ENCODE data around the gene IL17RE. TPM values are rescaled to one million over a fixed set of nuclear protein-coding genes. Genes with fewer than 3 reads are reported as not detected.

Gene IL17RE
- total RNA-seq, 1 donor from 2014 or later: 0.45 TPM

GRCh38 chr3:9946112-9947024 lies 43.7 kb downstream of the IL17RE start:
- intact Hi-C loops (cut with micrococcal nuclease): no loop called here
- peak; percentile 94 for DNase-seq
- ATAC-seq: peak; percentile 90

GRCh38 chr3:9947025-9947995 lies 44.7 kb downstream of the IL17RE start:
- peak; percentile 86 for ATAC-seq
- peak; percentile 85 for DNase-seq
- intact Hi-C loops (cut with micrococcal nuclease): no loop called here

DNA sequence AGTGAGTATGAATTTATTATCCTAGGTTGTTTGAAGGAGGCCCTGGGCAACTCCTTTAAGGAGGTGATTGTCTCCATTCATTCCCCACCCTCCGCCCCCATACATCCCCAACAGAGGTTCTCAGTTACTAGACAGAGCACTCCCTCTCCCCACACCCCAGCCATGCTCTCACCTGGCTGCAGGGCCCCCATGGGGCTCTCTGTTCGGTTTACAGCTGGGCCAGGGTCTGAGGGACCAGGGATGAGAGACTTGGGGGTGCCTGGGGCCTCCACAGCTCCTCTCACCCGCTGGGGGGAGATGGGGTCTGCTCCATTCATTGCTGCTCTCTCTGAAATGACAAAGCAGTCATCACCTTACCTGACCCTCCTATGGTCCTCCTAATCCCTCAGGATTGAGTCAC lies 45.9 kb downstream of the IL17RE start:
- no peak for DNase-seq
- intact Hi-C loops (cut with micrococcal nuclease): no loop called here
- no peak for ATAC-seq

DNA sequence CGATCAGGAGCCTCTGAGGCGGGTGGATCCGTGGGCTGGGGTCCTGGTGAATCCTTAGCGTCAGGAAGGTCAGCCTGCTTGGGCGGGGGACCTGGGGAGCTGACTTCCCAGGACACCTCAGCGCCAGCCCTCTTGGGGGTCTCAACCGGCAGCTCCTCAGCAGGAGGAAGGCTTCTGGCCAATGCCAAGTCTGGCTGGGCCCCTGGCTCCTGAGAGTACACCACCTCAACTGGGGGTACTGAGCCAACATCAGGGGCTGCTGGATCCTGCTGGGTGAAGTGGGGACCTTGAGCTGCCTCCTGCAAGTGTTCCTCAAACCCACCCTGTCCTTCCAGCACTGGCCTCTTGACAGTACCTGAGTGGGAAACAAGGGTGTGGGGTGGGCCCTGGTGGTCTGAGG lies 46.5 kb downstream of the IL17RE start:
- intact Hi-C loops (cut with micrococcal nuclease): no loop called here
- no peak for ATAC-seq
- no peak for DNase-seq

- intact Hi-C loops (cut with micrococcal nuclease): no loop called here
- DNase-seq (no peak), ATAC-seq (no peak)
Measured at GRCh38 chr3:9949626-9950025, 47.0 kb downstream of the IL17RE start.

- ATAC-seq: no peak
- intact Hi-C loops (cut with micrococcal nuclease): no loop called here
- no peak for DNase-seq
Measured at GRCh38 chr3:9951126-9951525, 48.5 kb downstream of the IL17RE start.

GRCh38 chr3:9951598-9951961 lies 48.9 kb downstream of the IL17RE start:
- intact Hi-C loops (cut with micrococcal nuclease): no loop called here
- ATAC-seq (no peak), DNase-seq (no peak)

GRCh38 chr3:9951962-9952805 lies 49.5 kb downstream of the IL17RE start, which contains the start of gene PRRT3:
Gene PRRT3 (minus strand): TSS chr3:9952408. CDS start chr3:9950115, 2,293 bp downstream.
- peak; percentile 54 for DNase-seq
- intact Hi-C loops (cut with micrococcal nuclease): no loop called here
- peak; percentile 44 for ATAC-seq

DNA sequence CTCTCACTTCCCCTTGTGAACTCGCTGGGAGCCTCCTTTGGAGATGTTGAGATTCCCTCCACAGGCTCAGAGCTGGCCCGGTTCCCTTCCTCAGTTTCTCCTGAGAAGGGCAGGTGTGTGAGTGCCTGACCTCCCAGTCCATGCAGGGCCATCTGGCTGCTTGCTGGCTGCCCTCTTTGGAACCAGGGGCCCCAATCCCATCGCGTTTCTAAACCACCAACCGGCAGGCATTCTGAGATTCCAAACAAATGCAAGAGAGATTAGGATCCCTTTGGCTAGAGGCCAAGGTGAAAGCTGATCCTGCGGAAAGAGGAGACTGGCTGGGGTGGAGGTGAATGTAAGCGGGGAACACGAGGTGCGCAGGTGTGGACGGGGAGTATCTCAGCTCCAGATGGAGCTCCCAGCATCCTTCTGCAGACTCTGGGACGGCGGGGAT lies 52.4 kb downstream of the IL17RE start:
- ATAC-seq: no peak
- intact Hi-C loops (cut with micrococcal nuclease): no loop called here
- no peak for DNase-seq

- no peak for ATAC-seq
- intact Hi-C loops (cut with micrococcal nuclease): no loop called here
Measured at GRCh38 chr3:9955611-9956352, 53.1 kb downstream of the IL17RE start.

DNA sequence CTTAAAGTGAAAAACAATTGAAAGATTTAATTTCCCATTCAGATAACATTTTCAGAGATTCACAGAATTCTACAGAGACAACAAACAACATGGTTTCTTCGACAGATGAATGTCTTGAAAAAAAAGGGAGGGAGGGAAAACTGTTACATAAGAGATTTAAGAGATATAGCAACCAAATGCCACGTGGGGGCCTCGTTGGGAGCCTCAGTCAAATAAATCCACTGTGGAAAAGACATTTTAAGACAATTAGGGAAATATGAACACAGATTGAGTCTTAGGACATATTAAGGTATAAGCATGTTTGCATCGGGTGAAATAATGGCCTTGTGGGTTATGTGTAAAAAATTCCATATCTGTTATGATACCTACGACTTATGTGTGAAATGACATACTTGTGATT lies 54.6 kb downstream of the IL17RE start:
- DNase-seq: no peak
- ATAC-seq: no peak
- intact Hi-C loops (cut with micrococcal nuclease): no loop called here

More at GRCh38 chr3:9955611-9956352, 53.1 kb downstream of the IL17RE start:
- DNase-seq: no peak

DNA sequence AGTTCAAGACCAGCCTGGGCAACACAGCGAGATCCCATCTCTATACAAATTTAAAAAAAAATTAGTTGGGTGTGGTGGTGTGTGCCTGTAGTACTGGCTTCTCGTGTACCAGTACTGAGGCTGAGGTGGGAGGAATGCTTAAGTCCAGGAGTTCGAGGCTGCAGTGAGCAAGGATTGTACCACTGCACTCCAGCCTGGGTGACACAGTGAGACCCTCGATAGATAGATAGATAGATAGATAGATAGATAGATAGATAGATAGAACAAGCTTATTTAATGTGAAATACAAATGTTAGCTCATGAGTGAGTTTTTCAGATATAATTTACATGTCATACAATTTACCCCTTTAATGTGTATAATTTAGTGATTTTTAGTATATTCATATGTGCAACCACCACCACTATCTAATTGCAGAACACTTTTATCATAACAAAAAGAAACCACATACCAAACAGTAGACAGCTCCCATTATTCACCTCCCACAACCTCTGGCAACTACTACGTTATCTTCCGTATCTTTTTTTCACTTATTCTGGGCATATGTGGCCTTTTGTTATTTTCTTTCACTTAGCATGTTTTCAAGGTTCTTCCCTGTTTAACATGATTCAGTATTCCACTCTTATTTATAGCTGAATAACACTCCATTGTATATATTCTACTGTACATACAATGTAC lies 62.7 kb downstream of the IL17RE start:
- intact Hi-C loops (cut with micrococcal nuclease): no loop called here
- ATAC-seq: no peak
- no peak for DNase-seq

Other genes starting within 250 kb of the IL17RE start
- gene CPNE9, start 199.0 kb upstream of the IL17RE start, total RNA-seq: not detected
- 9.9 TPM for gene BRPF1, start 171.1 kb upstream of the IL17RE start, total RNA-seq
- 8.8 TPM for gene OGG1, start 152.9 kb upstream of the IL17RE start, total RNA-seq
- gene CAMK1, start 132.9 kb upstream of the IL17RE start, total RNA-seq: 11.7 TPM
- 45.9 TPM for gene TADA3, start 110.4 kb upstream of the IL17RE start, total RNA-seq
- gene ARPC4, start 109.8 kb upstream of the IL17RE start, total RNA-seq: 55.3 TPM
- 11.0 TPM for gene TTLL3, start 92.6 kb upstream of the IL17RE start, total RNA-seq
- gene RPUSD3, start 58.8 kb upstream of the IL17RE start, total RNA-seq: 37.9 TPM
- gene CIDEC, start 22.6 kb upstream of the IL17RE start, total RNA-seq: 2.5 TPM
- gene JAGN1, start 12.2 kb upstream of the IL17RE start, total RNA-seq: 18.4 TPM
- gene IL17RC, start 14.2 kb downstream of the IL17RE start, total RNA-seq: 36.0 TPM
- 62.7 TPM for gene CRELD1, start 31.0 kb downstream of the IL17RE start, total RNA-seq
- 0.35 TPM for gene PRRT3, start 49.6 kb downstream of the IL17RE start, total RNA-seq
- gene EMC3, start 84.0 kb downstream of the IL17RE start, total RNA-seq: 78.1 TPM
- 1.6 TPM for gene FANCD2, start 123.6 kb downstream of the IL17RE start, total RNA-seq
- gene FANCD2OS, start 205.4 kb downstream of the IL17RE start, total RNA-seq: not detected
- 96.2 TPM for gene BRK1, start 212.8 kb downstream of the IL17RE start, total RNA-seq
- gene VHL, start 238.9 kb downstream of the IL17RE start, total RNA-seq: 11.1 TPM